HCT116 (cell line): ENCODE results near the gene LMCD1. TPM values are rescaled to one million over a fixed set of nuclear protein-coding genes. Genes with fewer than 3 reads are reported as not detected.

Source experiments
- ATAC-seq: fragments of 200-7000 bp; cut with Tn5 transposase; 2 replicates; pipeline ENCODE4 v1.9.1; 2020; ENCODE audit warnings: mild to moderate bottlenecking, moderate library complexity
- BruUV-seq: library from RNA; stranded (reverse); fragments of 400-500 nt; replicated peaks from 2 replicates; lab custom pipeline; 2021; lab: Mats Ljungman, UMichigan
- CTCF ChIA-PET: fragments of 300-600 bp; sonication (Branson Sonifier 250); formaldehyde crosslinking; loops from one replicate; lab custom pipeline; 2021; ENCODE audit warnings: antibody characterized with exemption; lab: Charles Lee
- POLR2A ChIA-PET: fragments of 300-600, 350-600 bp; sonication (Branson Sonifier 250); formaldehyde crosslinking; loops from one replicate; lab custom pipeline; 2021; ENCODE audit warnings: antibody characterized with exemption; lab: Charles Lee
- RAD21 ChIA-PET, 2 experiments: fragments of 300-600 bp; sonication (Branson Sonifier 250); formaldehyde crosslinking; loops; one replicate each; lab custom pipeline; 2023; ENCODE audit warnings: low total read pairs in 2 of 2; ENCODE audit not compliant: uncharacterized antibody in 2 of 2, unreplicated experiment in 2 of 2, low non-redundant PET in 1 of 2; lab: Charles Lee
- DNase-seq: peaks from one replicate; pipeline ENCODE4 v3.0.0-alpha.2; 2010; ENCODE audit warnings: low read depth, low spot score
- H2AFZ ChIP-seq: fragments of 200-600 bp; shearing (Covaris generic), sonication (generic); 2 replicates; pipeline ENCODE4 v1.6.1; 2017; ENCODE audit warnings: low read depth, mixed run types, mixed read lengths, antibody characterized with exemption, low read length; ENCODE audit not compliant: poor library complexity, severe bottlenecking
- H3K27ac ChIP-seq: 2 replicates; pipeline ENCODE4 v1.5.1; 2012; ENCODE audit warnings: low read depth, low read length
- H3K27me3 ChIP-seq: fragments of 200-600 bp; sonication (generic); 2 replicates; pipeline ENCODE4 v1.6.1; 2016; ENCODE audit warnings: mixed run types, low read length, mixed read lengths; ENCODE audit not compliant: insufficient read depth
- H3K36me3 ChIP-seq, 2 experiments: fragments of 200-500 bp in 1 of 2; fragments of 200-600 bp in 1 of 2; sonication (Bioruptor generic) in 1 of 2; sonication (generic) in 1 of 2; 2 replicates each; pipeline versions ENCODE4 v1.5.1 to v1.6.1; 2014 to 2016; ENCODE audit warnings: low read length in 2 of 2, inconsistent platforms in 1 of 2, mixed read lengths in 1 of 2, mixed run types in 1 of 2; ENCODE audit not compliant: insufficient read depth in 2 of 2, control insufficient read depth in 1 of 2
- H3K4me1 ChIP-seq, 2 experiments: fragments of 200-600 bp in 1 of 2; sonication (generic) in 1 of 2; 2 replicates each; pipeline versions ENCODE4 v1.5.1 to v1.6.1; 2012 to 2017; ENCODE audit warnings: low read length in 2 of 2, inconsistent platforms in 1 of 2, mild to moderate bottlenecking in 1 of 2, mixed read lengths in 1 of 2, mixed run types in 1 of 2, moderate library complexity in 1 of 2; ENCODE audit not compliant: insufficient read depth in 2 of 2, control insufficient read depth in 1 of 2
- H3K4me2 ChIP-seq: fragments of 200-600 bp; sonication (generic); 2 replicates; pipeline ENCODE4 v1.6.1; 2017; ENCODE audit warnings: mixed run types, low read length, mixed read lengths
- H3K4me3 ChIP-seq, 2 experiments: fragments of 200-600 bp in 1 of 2; sonication (generic) in 1 of 2; replicated peaks in 1 of 2; 2 replicates each; pipeline ENCODE4 v1.5.1; 2011 to 2016; ENCODE audit warnings: low read length in 2 of 2, control low read depth in 1 of 2, low read depth in 1 of 2, mild to moderate bottlenecking in 1 of 2, mixed read lengths in 1 of 2, mixed run types in 1 of 2
- H3K79me2 ChIP-seq: fragments of 200-600 bp; sonication (generic); 2 replicates; pipeline ENCODE4 v1.6.1; 2017; ENCODE audit warnings: mild to moderate bottlenecking, mixed run types, low read length, moderate library complexity, mixed read lengths; ENCODE audit not compliant: insufficient read depth
- H3K9ac ChIP-seq: fragments of 200-600 bp; sonication (generic); 2 replicates; pipeline ENCODE4 v1.6.1; 2016; ENCODE audit warnings: low read length, mixed read lengths
- H3K9me2 ChIP-seq: fragments of 200-600 bp; sonication (generic), shearing (Covaris generic); 2 replicates; pipeline ENCODE4 v1.6.1; 2017; ENCODE audit warnings: mixed run types, mild to moderate bottlenecking, moderate library complexity; ENCODE audit not compliant: insufficient read depth
- H3K9me3 ChIP-seq, 2 experiments: fragments of 200-500 bp in 1 of 2; fragments of 200-600 bp in 1 of 2; sonication (Bioruptor generic) in 1 of 2; sonication (generic) in 1 of 2; 2 replicates each; pipeline ENCODE4 v1.6.1; 2014 to 2017; ENCODE audit warnings: low read length in 2 of 2, mixed read lengths in 2 of 2, inconsistent platforms in 1 of 2, low read depth in 1 of 2, mild to moderate bottlenecking in 1 of 2, mixed run types in 1 of 2, moderate library complexity in 1 of 2; ENCODE audit not compliant: control insufficient read depth in 1 of 2, insufficient read depth in 1 of 2
- H4K20me1 ChIP-seq: fragments of 200-600 bp; sonication (generic), shearing (Covaris generic); 2 replicates; pipeline ENCODE4 v1.6.1; 2017; ENCODE audit warnings: mixed run types, mild to moderate bottlenecking, moderate library complexity; ENCODE audit not compliant: insufficient read depth
- CBX3 ChIP-seq: IDR thresholded peaks from 2 replicates; pipeline ENCODE4 v1.6.1; 2012; ENCODE audit warnings: low read depth
- CEBPB ChIP-seq: IDR thresholded peaks from 2 replicates; pipeline ENCODE4 v1.6.1; 2012; ENCODE audit warnings: low read depth
- CTCF ChIP-seq, 3 experiments: fragments of 200-600 bp in 1 of 3; sonication (generic) in 1 of 3; IDR thresholded peaks in 2 of 3; conservative IDR thresholded peaks in 1 of 3; 2 replicates each; pipeline ENCODE4 v1.5.1; 2012 to 2017; ENCODE audit warnings: low read depth in 2 of 3, low read length in 2 of 3, antibody characterized with exemption in 1 of 3, borderline replicate concordance in 1 of 3, control low read depth in 1 of 3, mild to moderate bottlenecking in 1 of 3, mixed read lengths in 1 of 3, mixed run types in 1 of 3, moderate library complexity in 1 of 3; ENCODE audit not compliant: insufficient read depth in 1 of 3
- EGR1 ChIP-seq: IDR thresholded peaks from 2 replicates; pipeline ENCODE4 v1.6.1; 2012; ENCODE audit warnings: low read depth
- EZH2 ChIP-seq: fragments of 200-600 bp; sonication (generic); IDR thresholded peaks from 2 replicates; pipeline ENCODE4 v1.6.1; 2017; ENCODE audit warnings: antibody characterized with exemption, mixed run types
- EZH2phosphoT487 ChIP-seq: fragments of 200-600 bp; IDR thresholded peaks from 2 replicates; pipeline ENCODE4 v1.6.1; 2018; ENCODE audit warnings: antibody characterized with exemption, borderline replicate concordance
- POLR2AphosphoS5 ChIP-seq: IDR thresholded peaks from 2 replicates; pipeline ENCODE4 v1.6.1; 2011; ENCODE audit warnings: mild to moderate bottlenecking, low read depth, low read length, moderate library complexity
- RAD21 ChIP-seq: IDR thresholded peaks from 2 replicates; pipeline ENCODE4 v1.6.1; 2012; ENCODE audit warnings: low read depth, mild to moderate bottlenecking
- SRF ChIP-seq: IDR thresholded peaks from 2 replicates; pipeline ENCODE4 v1.6.1; 2012; ENCODE audit warnings: low read depth
- ZBTB33 ChIP-seq: IDR thresholded peaks from 2 replicates; pipeline ENCODE4 v1.6.1; 2011; ENCODE audit warnings: mild to moderate bottlenecking, low read length, moderate library complexity; ENCODE audit not compliant: insufficient replicate concordance; ENCODE audit errors: extremely low read depth
- ZFX ChIP-seq: fragments of 450-650 bp; IDR thresholded peaks from 2 replicates; pipeline ENCODE4 v1.6.1; 2017
- ZNF274 ChIP-seq: fragments of 200-500 bp; sonication (Bioruptor generic); IDR thresholded peaks from 2 replicates; pipeline ENCODE4 v1.6.1; 2014; ENCODE audit warnings: mild to moderate bottlenecking, low read depth, low read length, inconsistent platforms
- intact Hi-C: fragments of 100-400 bp; cut with micrococcal nuclease; formaldehyde crosslinking; loops from 2 replicates; pipeline ENCODE4 v1.10.0; 2022
- total RNA-seq: library from RNA; stranded (reverse); gene quantifications from one replicate; pipeline ENCODE4 v1.2.1, GENCODE V29; 2021; ENCODE audit not compliant: unreplicated experiment
- TF ChIP-seq, protein P1 (sequence below): IDR thresholded peaks from 2 replicates; pipeline ENCODE4 v1.6.1; 2012
- TF ChIP-seq, protein P2 (sequence below): IDR thresholded peaks from 2 replicates; pipeline ENCODE4 v1.6.1; 2012; ENCODE audit warnings: low read depth

Gene LMCD1
- total RNA-seq, 1 experiment from 2014 or later, result 4.6 TPM

GRCh38 chr3:8567784-8568575, 66.4 kb downstream of the LMCD1 start:
- Histone ChIP-seq H4K20me1 (no peaks in the 10 kb centered on the region), H3K79me2 (no peaks in the 10 kb centered on the region), H3K9me2 (no peaks in the 10 kb centered on the region), H2AFZ (no peak overlapping the region), H3K27ac (no peak overlapping the region), H3K9me3 (no peaks in the 10 kb centered on the region), H3K27me3 (no peaks in the 10 kb centered on the region), H3K4me1 (no peaks in the 10 kb centered on the region), H3K36me3 (no peaks in the 10 kb centered on the region), H3K4me2 (no peak overlapping the region), H3K4me3 (no peak overlapping the region), H3K9ac (no peak overlapping the region)
- no TSS peak for BruUV-seq
- ChIA-PET CTCF (no interaction called here), POLR2A (no interaction called here), RAD21 (no interaction called here)
- no peak for DNase-seq
- no peak for ATAC-seq
- intact Hi-C loops, result no loop called here
- TF ChIP-seq EZH2phosphoT487 (no peak), ZNF274 (no peak), CBX3 (no peak), CEBPB (no peak), EZH2 (no peak), ZBTB33 (no peak), EGR1 (no peak), CTCF (IDR thresholded peaks at IDR 0.05 in 2 of 3, conservative IDR thresholded peaks at IDR 0.05 in 1 of 3; ENCODE audit: borderline replicate concordance in 1 of 3, insufficient read depth in 1 of 3, low read depth in 2 of 3, low read length in 2 of 3) (no peak), POLR2AphosphoS5 (no peak), SRF (no peak), ZFX (no peak), RAD21 (no peak)
- TF ChIP-seq, protein P1, sequence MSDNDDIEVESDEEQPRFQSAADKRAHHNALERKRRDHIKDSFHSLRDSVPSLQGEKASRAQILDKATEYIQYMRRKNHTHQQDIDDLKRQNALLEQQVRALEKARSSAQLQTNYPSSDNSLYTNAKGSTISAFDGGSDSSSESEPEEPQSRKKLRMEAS, result no peak
- TF ChIP-seq, protein P2, sequence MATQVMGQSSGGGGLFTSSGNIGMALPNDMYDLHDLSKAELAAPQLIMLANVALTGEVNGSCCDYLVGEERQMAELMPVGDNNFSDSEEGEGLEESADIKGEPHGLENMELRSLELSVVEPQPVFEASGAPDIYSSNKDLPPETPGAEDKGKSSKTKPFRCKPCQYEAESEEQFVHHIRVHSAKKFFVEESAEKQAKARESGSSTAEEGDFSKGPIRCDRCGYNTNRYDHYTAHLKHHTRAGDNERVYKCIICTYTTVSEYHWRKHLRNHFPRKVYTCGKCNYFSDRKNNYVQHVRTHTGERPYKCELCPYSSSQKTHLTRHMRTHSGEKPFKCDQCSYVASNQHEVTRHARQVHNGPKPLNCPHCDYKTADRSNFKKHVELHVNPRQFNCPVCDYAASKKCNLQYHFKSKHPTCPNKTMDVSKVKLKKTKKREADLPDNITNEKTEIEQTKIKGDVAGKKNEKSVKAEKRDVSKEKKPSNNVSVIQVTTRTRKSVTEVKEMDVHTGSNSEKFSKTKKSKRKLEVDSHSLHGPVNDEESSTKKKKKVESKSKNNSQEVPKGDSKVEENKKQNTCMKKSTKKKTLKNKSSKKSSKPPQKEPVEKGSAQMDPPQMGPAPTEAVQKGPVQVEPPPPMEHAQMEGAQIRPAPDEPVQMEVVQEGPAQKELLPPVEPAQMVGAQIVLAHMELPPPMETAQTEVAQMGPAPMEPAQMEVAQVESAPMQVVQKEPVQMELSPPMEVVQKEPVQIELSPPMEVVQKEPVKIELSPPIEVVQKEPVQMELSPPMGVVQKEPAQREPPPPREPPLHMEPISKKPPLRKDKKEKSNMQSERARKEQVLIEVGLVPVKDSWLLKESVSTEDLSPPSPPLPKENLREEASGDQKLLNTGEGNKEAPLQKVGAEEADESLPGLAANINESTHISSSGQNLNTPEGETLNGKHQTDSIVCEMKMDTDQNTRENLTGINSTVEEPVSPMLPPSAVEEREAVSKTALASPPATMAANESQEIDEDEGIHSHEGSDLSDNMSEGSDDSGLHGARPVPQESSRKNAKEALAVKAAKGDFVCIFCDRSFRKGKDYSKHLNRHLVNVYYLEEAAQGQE, result no peak
